ENCODE results near the gene SLC24A3.

DNA sequence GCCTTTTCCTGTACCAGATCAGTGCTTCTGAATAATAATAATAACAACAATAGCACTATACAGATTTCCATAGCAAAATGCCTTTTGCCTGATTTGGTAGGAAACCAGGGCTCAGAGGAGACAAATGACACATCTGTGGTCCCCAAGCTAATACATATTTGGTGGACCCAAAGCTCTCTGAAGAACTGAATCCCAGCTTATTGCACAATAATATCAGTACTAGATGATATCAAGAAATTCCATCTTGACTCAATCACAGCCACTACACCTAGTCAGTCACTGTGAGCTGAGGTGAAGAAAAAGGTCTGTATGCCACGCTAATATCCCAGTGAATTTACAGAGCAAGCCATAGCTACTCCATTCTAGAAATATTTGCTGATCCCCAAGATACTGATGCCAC lies 275.0 kb downstream of the SLC24A3 start:
- TF ChIP-seq POLR2A (IDR thresholded peaks at IDR 0.05; ENCODE audit: extremely low read depth, insufficient read length) (no peak), MYC (IDR thresholded peaks at IDR 0.05; ENCODE audit: low read depth, low read length) (no peak)

All from NB4 (cell line).